Panc1 (cell line): ENCODE measurements around the gene GPC6.

Experiments used
- CTCF ChIP-seq: fragments of 450-650 bp; IDR thresholded peaks from 2 replicates; pipeline ENCODE4 v1.5.1; 2017; ENCODE audit warnings: mild to moderate bottlenecking
- POLR2AphosphoS5 ChIP-seq: IDR thresholded peaks from 2 replicates; pipeline ENCODE4 v1.6.1; 2012; ENCODE audit warnings: mild to moderate bottlenecking, low read depth, low read length, moderate library complexity
- TCF7L2 ChIP-seq: IDR thresholded peaks from 2 replicates; pipeline ENCODE4 v1.6.1; 2011; ENCODE audit warnings: mild to moderate bottlenecking, low read depth, low read length, inconsistent platforms

GRCh38 chr13:94093652-94094315, 867.2 kb downstream of the GPC6 start:
- no peak for TF ChIP-seq CTCF
- TF ChIP-seq POLR2AphosphoS5, result no peak
- TF ChIP-seq TCF7L2, result no peak
